NCI-H1436 (cell line): ENCODE results near the gene RYR2.
"Not testable (repeated sequence)": the region's sequence is repeated elsewhere in the genome, so short reads cannot be mapped to it uniquely, and the experiment has no call there.

Source experiments
- DNase-seq: peaks from one replicate; lab custom pipeline; 2025; lab: John Stamatoyannopoulos, UW

The RYR2 gene

GRCh38 chr1:237084341-237085077, 42.5 kb downstream of the RYR2 start:
- DNase-seq, result no peak

- DNase-seq, result no peak
Measured at GRCh38 chr1:237091691-237092090, 49.7 kb downstream of the RYR2 start.

- no peak for DNase-seq
Measured at GRCh38 chr1:237093691-237094090, 51.7 kb downstream of the RYR2 start.

GRCh38 chr1:237098541-237098940, 56.6 kb downstream of the RYR2 start:
- DNase-seq, result no peak

- DNase-seq, result no peak
Measured at GRCh38 chr1:237103021-237103420, 61.0 kb downstream of the RYR2 start.

- DNase-seq, result no peak
Measured at GRCh38 chr1:237104096-237104495, 62.1 kb downstream of the RYR2 start.

GRCh38 chr1:237105826-237106225, 63.8 kb downstream of the RYR2 start:
- DNase-seq, result no peak

- DNase-seq, result no peak
Measured at GRCh38 chr1:237108297-237109040, 66.5 kb downstream of the RYR2 start.

- no peak for DNase-seq
Measured at GRCh38 chr1:237111807-237112206, 69.8 kb downstream of the RYR2 start.

- DNase-seq, result no peak
Measured at GRCh38 chr1:237112663-237113062, 70.7 kb downstream of the RYR2 start.

- no peak for DNase-seq
Measured at GRCh38 chr1:237115035-237115434, 73.1 kb downstream of the RYR2 start.

GRCh38 chr1:237119091-237119490, 77.1 kb downstream of the RYR2 start:
- no peak for DNase-seq

- DNase-seq, result no peak
Measured at GRCh38 chr1:237120683-237121082, 78.7 kb downstream of the RYR2 start.

- DNase-seq, result peak; percentile 11
Measured at GRCh38 chr1:237124856-237125462, 83.0 kb downstream of the RYR2 start.

GRCh38 chr1:237126180-237126579, 84.2 kb downstream of the RYR2 start:
- DNase-seq, result no peak

- DNase-seq, result not testable (repeated sequence)
Measured at GRCh38 chr1:237127301-237127700, 85.3 kb downstream of the RYR2 start.

- DNase-seq, result no peak
Measured at GRCh38 chr1:237133921-237134320, 91.9 kb downstream of the RYR2 start.

- no peak for DNase-seq
Measured at GRCh38 chr1:237134929-237135328, 92.9 kb downstream of the RYR2 start.

- no peak for DNase-seq
Measured at GRCh38 chr1:237138551-237138950, 96.6 kb downstream of the RYR2 start.

- DNase-seq, result no peak
Measured at GRCh38 chr1:237139732-237140131, 97.7 kb downstream of the RYR2 start.

- DNase-seq, result no peak
Measured at GRCh38 chr1:237140986-237141385, 99.0 kb downstream of the RYR2 start.

- no peak for DNase-seq
Measured at GRCh38 chr1:237141502-237141901, 99.5 kb downstream of the RYR2 start.
